HEK293 (cell line): ENCODE results near the gene SLC34A3.

Source experiments
- CTCF ChIA-PET: fragments of 350-600 bp; formaldehyde crosslinking; extraction: SDS; loops from one replicate; lab custom pipeline; 2021; ENCODE audit warnings: antibody characterized with exemption; lab: Yijun Ruan, JAX
- POLR2A ChIA-PET: fragments of 300-600 bp; formaldehyde crosslinking; extraction: SDS; loops from one replicate; lab custom pipeline; 2020; ENCODE audit warnings: antibody characterized with exemption, inconsistent platforms; lab: Yijun Ruan, JAX
- H3K27ac ChIP-seq: fragments of 200-500 bp; sonication (Bioruptor generic); 2 replicates; pipeline ENCODE4 v1.5.1; 2014; ENCODE audit warnings: low read depth, low read length, control low read depth, inconsistent platforms; ENCODE audit errors: extremely low read depth
- H3K36me3 ChIP-seq, 2 experiments: fragments of 200-500 bp in 1 of 2; sonication (Bioruptor generic) in 1 of 2; 1 replicate in 1 of 2; 2 replicates in 1 of 2; pipeline ENCODE4 v1.5.1; 2014 to 2017; ENCODE audit warnings: inconsistent platforms in 2 of 2, low read length in 2 of 2; ENCODE audit not compliant: control insufficient read depth in 2 of 2, insufficient read depth in 1 of 2
- H3K4me1 ChIP-seq: fragments of 200-500 bp; sonication (Bioruptor generic); 2 replicates; pipeline ENCODE4 v1.5.1; 2014; ENCODE audit warnings: mild to moderate bottlenecking, low read length, inconsistent platforms; ENCODE audit not compliant: control insufficient read depth, insufficient read depth
- H3K4me3 ChIP-seq: 2 replicates; pipeline ENCODE4 v1.5.1; 2011; ENCODE audit warnings: low read depth, mild to moderate bottlenecking, control low read depth, low read length, moderate library complexity
- H3K9me3 ChIP-seq: fragments of 200-500 bp; sonication (Bioruptor generic); 2 replicates; pipeline ENCODE4 v1.5.1; 2014; ENCODE audit warnings: low read depth, low read length, inconsistent platforms; ENCODE audit not compliant: control insufficient read depth, insufficient read depth
- EGR2 ChIP-seq: fragments of 450-650 bp; formaldehyde crosslinking; IDR thresholded peaks from 2 replicates; pipeline ENCODE4 v1.5.1; 2016; ENCODE audit warnings: low read depth, missing biosample characterization, missing genetic modification characterization
- GLIS1 ChIP-seq: fragments of 450-650 bp; formaldehyde crosslinking; IDR thresholded peaks from 2 replicates; pipeline ENCODE4 v1.5.1; 2016; ENCODE audit warnings: missing biosample characterization, missing genetic modification characterization
- GLIS2 ChIP-seq: fragments of 450-650 bp; formaldehyde crosslinking; IDR thresholded peaks from 2 replicates; pipeline ENCODE4 v1.5.1; 2016; ENCODE audit warnings: missing biosample characterization, missing genetic modification characterization
- HOXD13 ChIP-seq: sonication (generic); formaldehyde crosslinking; IDR thresholded peaks from 2 replicates; pipeline ENCODE4 v1.8.0; 2022; ENCODE audit warnings: missing genetic modification reagents, borderline replicate concordance
- PRDM1 ChIP-seq: fragments of 450-650 bp; formaldehyde crosslinking; IDR thresholded peaks from 2 replicates; pipeline ENCODE4; 2016; ENCODE audit warnings: missing biosample characterization, missing genetic modification characterization
- PRDM6 ChIP-seq: fragments of 450-650 bp; formaldehyde crosslinking; IDR thresholded peaks from 2 replicates; pipeline ENCODE4 v1.5.1; 2017; ENCODE audit warnings: missing biosample characterization, missing genetic modification characterization
- REPIN1 ChIP-seq: fragments of 450-650 bp; formaldehyde crosslinking; IDR thresholded peaks from 2 replicates; pipeline ENCODE4 v1.5.1; 2017; ENCODE audit warnings: missing biosample characterization, missing genetic modification characterization, low read depth
- SALL2 ChIP-seq: fragments of 450-650 bp; formaldehyde crosslinking; IDR thresholded peaks from 2 replicates; pipeline ENCODE4 v1.5.0; 2017; ENCODE audit warnings: missing biosample characterization, mild to moderate bottlenecking, missing genetic modification characterization, borderline replicate concordance
- SCRT1 ChIP-seq: fragments of 450-650 bp; formaldehyde crosslinking; IDR thresholded peaks from 2 replicates; pipeline ENCODE4 v1.5.1; 2016; ENCODE audit warnings: missing biosample characterization, missing genetic modification characterization, borderline replicate concordance
- SCRT2 ChIP-seq: fragments of 450-650 bp; formaldehyde crosslinking; IDR thresholded peaks from 2 replicates; pipeline ENCODE4 v1.5.1; 2016; ENCODE audit warnings: missing biosample characterization, missing genetic modification characterization
- SP2 ChIP-seq: fragments of 450-650 bp; formaldehyde crosslinking; IDR thresholded peaks from 2 replicates; pipeline ENCODE4 v1.5.1; 2016; ENCODE audit warnings: missing biosample characterization, missing genetic modification characterization
- WT1 ChIP-seq: fragments of 450-650 bp; formaldehyde crosslinking; IDR thresholded peaks from 2 replicates; pipeline ENCODE4 v1.5.1; 2016; ENCODE audit warnings: missing biosample characterization, missing genetic modification characterization
- ZBTB17 ChIP-seq: fragments of 450-650 bp; formaldehyde crosslinking; IDR thresholded peaks from 2 replicates; pipeline ENCODE4 v1.5.1; 2016; ENCODE audit warnings: missing biosample characterization, missing genetic modification characterization
- ZEB2 ChIP-seq: fragments of 450-650 bp; formaldehyde crosslinking; IDR thresholded peaks from 2 replicates; pipeline ENCODE4 v1.5.1; 2016; ENCODE audit warnings: missing biosample characterization, missing genetic modification characterization
- ZIC2 ChIP-seq: fragments of 450-650 bp; formaldehyde crosslinking; IDR thresholded peaks from 2 replicates; pipeline ENCODE4 v1.5.1; 2016; ENCODE audit warnings: missing biosample characterization, missing genetic modification characterization
- ZNF155 ChIP-seq: fragments of 450-650 bp; formaldehyde crosslinking; IDR thresholded peaks from 2 replicates; pipeline ENCODE4 v1.5.1; 2016; ENCODE audit warnings: missing biosample characterization, missing genetic modification characterization
- ZNF184 ChIP-seq: fragments of 450-650 bp; IDR thresholded peaks from 2 replicates; pipeline ENCODE4 v1.5.1; 2018; ENCODE audit warnings: missing biosample characterization, mild to moderate bottlenecking, missing genetic modification characterization
- ZNF211 ChIP-seq: fragments of 450-650 bp; formaldehyde crosslinking; IDR thresholded peaks from 2 replicates; pipeline ENCODE4 v1.5.1; 2016; ENCODE audit warnings: low read depth, missing biosample characterization, missing genetic modification characterization
- ZNF26 ChIP-seq: fragments of 450-650 bp; formaldehyde crosslinking; IDR thresholded peaks from 2 replicates; pipeline ENCODE4 v1.5.1; 2016; ENCODE audit warnings: missing biosample characterization, missing genetic modification characterization
- ZNF292 ChIP-seq: fragments of 450-650 bp; formaldehyde crosslinking; IDR thresholded peaks from 2 replicates; pipeline ENCODE4 v1.5.1; 2016; ENCODE audit warnings: low read depth, missing biosample characterization, missing genetic modification characterization, borderline replicate concordance
- ZNF37A ChIP-seq: fragments of 450-650 bp; IDR thresholded peaks from 2 replicates; pipeline ENCODE4 v1.5.1; 2018; ENCODE audit warnings: missing biosample characterization, missing genetic modification characterization
- ZNF548 ChIP-seq: fragments of 450-650 bp; formaldehyde crosslinking; IDR thresholded peaks from 2 replicates; pipeline ENCODE4 v1.5.1; 2016; ENCODE audit warnings: missing biosample characterization, missing genetic modification characterization
- ZNF560 ChIP-seq: fragments of 450-650 bp; formaldehyde crosslinking; IDR thresholded peaks from 2 replicates; pipeline ENCODE4 v1.5.1; 2017; ENCODE audit warnings: missing biosample characterization, missing genetic modification characterization, borderline replicate concordance
- ZNF571 ChIP-seq: fragments of 450-650 bp; formaldehyde crosslinking; IDR thresholded peaks from 2 replicates; pipeline ENCODE4 v1.5.0; 2017; ENCODE audit warnings: missing biosample characterization, missing genetic modification characterization
- ZNF600 ChIP-seq: fragments of 450-650 bp; formaldehyde crosslinking; IDR thresholded peaks from 2 replicates; pipeline ENCODE4 v1.5.1; 2016; ENCODE audit warnings: missing biosample characterization, missing genetic modification characterization
- ZNF623 ChIP-seq: fragments of 450-650 bp; formaldehyde crosslinking; IDR thresholded peaks from 2 replicates; pipeline ENCODE4 v1.5.1; 2016; ENCODE audit warnings: missing biosample characterization, missing genetic modification characterization
- ZNF626 ChIP-seq: fragments of 450-650 bp; sonication (Bioruptor Pico); formaldehyde crosslinking; IDR thresholded peaks from 2 replicates; pipeline ENCODE4 v1.5.1; 2018; ENCODE audit warnings: missing biosample characterization, missing genetic modification characterization, inconsistent platforms
- ZNF658 ChIP-seq: fragments of 450-650 bp; formaldehyde crosslinking; IDR thresholded peaks from 2 replicates; pipeline ENCODE4; 2016; ENCODE audit warnings: missing biosample characterization, missing genetic modification characterization
- ZNF76 ChIP-seq: fragments of 450-650 bp; formaldehyde crosslinking; IDR thresholded peaks from 2 replicates; pipeline ENCODE4; 2016; ENCODE audit warnings: low read depth, missing biosample characterization, missing genetic modification characterization, borderline replicate concordance
- ZNF768 ChIP-seq: fragments of 450-650 bp; formaldehyde crosslinking; IDR thresholded peaks from 2 replicates; pipeline ENCODE4 v1.5.1; 2018; ENCODE audit warnings: missing biosample characterization, mild to moderate bottlenecking, missing genetic modification characterization
- ZNF837 ChIP-seq: fragments of 450-650 bp; formaldehyde crosslinking; IDR thresholded peaks from 2 replicates; pipeline ENCODE4 v1.5.1; 2016; ENCODE audit warnings: missing biosample characterization, missing genetic modification characterization
- ZSCAN16 ChIP-seq: fragments of 450-650 bp; formaldehyde crosslinking; IDR thresholded peaks from 2 replicates; pipeline ENCODE4 v1.5.1; 2016; ENCODE audit warnings: missing biosample characterization, missing genetic modification characterization
- ZSCAN30 ChIP-seq: fragments of 450-650 bp; IDR thresholded peaks from 2 replicates; pipeline ENCODE4 v1.5.1; 2018; ENCODE audit warnings: missing biosample characterization, mild to moderate bottlenecking, missing genetic modification characterization, moderate library complexity
- TF ChIP-seq, protein P1 (sequence below): fragments of 450-650 bp; formaldehyde crosslinking; IDR thresholded peaks from 2 replicates; pipeline ENCODE4 v1.5.1; 2016; ENCODE audit warnings: missing biosample characterization, missing genetic modification characterization

The SLC34A3 gene

GRCh38 chr9:137237759-137238726 lies 7.3 kb downstream of the SLC34A3 start:
- Histone ChIP-seq H3K36me3 (peaks cover 0 to 22% of the 10 kb centered on the region in 2 experiments; a peak in 1 of 3 replicates), H3K4me3 (no peak overlapping the region), H3K9me3 (no peaks in the 10 kb centered on the region), H3K27ac (no peak overlapping the region), H3K4me1 (peaks cover 3% of the 10 kb centered on the region; the same call in 1 of the 2 replicates)
- CTCF ChIA-PET: interaction anchor here (0.5 to 3.4 kb wide), 31 partner anchors 8 to 303 kb away, joined by 3 to 45 read pairs (median 5); partner anchors contain the start of genes ANAPC2, NELFB, RNF224 and SSNA1
- POLR2A ChIA-PET: interaction anchor here (1.2 to 11.5 kb wide), 4 partner anchors 14 to 40 kb away, joined by 3 to 336 read pairs (median 168); partner anchors contain the start of genes CYSRT1, NELFB, RNF208 and RNF224
- TF ChIP-seq SP2 (peak; percentile 65), ZNF658 (no peak), ZNF292 (tag by site-specific recombination) (no peak), ZNF37A (tag by site-specific recombination) (no peak), ZNF571 (tag by site-specific recombination) (no peak), SALL2 (tag by site-specific recombination) (no peak), EGR2 (tag by site-specific recombination) (0 out of 2 replicates have a peak, but pooled peaks have one; percentile 16), REPIN1 (tag by site-specific recombination) (no peak), ZSCAN16 (peak; percentile 95), ZIC2 (tag by site-specific recombination) (peak; percentile 86), GLIS1 (tag by site-specific recombination) (peak; percentile 97), ZNF837 (tag by site-specific recombination) (no peak), PRDM6 (no peak), ZNF768 (tag by site-specific recombination) (no peak), ZNF626 (tag by site-specific recombination) (no peak), ZNF211 (tag by site-specific recombination) (no peak), ZSCAN30 (0 out of 2 replicates have a peak, but pooled peaks have one; percentile 40), GLIS2 (tag by site-specific recombination) (peak; percentile 63), SCRT2 (tag by site-specific recombination) (peak; percentile 51), ZNF184 (tag by site-specific recombination) (no peak), SCRT1 (tag by site-specific recombination) (0 out of 2 replicates have a peak, but pooled peaks have one; percentile 35), ZNF548 (tag by site-specific recombination) (no peak), PRDM1 (tag by site-specific recombination) (no peak), ZNF560 (no peak), ZBTB17 (tag by site-specific recombination) (no peak), WT1 (tag by site-specific recombination) (0 out of 2 replicates have a peak, but pooled peaks have one; percentile 14), ZNF623 (tag by site-specific recombination) (no peak), ZNF600 (tag by site-specific recombination) (peak; percentile 92), ZNF26 (tag by site-specific recombination) (no peak), ZNF155 (tag by site-specific recombination) (no peak), HOXD13 (CRISPR knock-in tag) (no peak), ZNF76 (tag by site-specific recombination) (no peak), ZEB2 (tag by site-specific recombination) (peak; percentile 82)
- TF ChIP-seq, protein P1, sequence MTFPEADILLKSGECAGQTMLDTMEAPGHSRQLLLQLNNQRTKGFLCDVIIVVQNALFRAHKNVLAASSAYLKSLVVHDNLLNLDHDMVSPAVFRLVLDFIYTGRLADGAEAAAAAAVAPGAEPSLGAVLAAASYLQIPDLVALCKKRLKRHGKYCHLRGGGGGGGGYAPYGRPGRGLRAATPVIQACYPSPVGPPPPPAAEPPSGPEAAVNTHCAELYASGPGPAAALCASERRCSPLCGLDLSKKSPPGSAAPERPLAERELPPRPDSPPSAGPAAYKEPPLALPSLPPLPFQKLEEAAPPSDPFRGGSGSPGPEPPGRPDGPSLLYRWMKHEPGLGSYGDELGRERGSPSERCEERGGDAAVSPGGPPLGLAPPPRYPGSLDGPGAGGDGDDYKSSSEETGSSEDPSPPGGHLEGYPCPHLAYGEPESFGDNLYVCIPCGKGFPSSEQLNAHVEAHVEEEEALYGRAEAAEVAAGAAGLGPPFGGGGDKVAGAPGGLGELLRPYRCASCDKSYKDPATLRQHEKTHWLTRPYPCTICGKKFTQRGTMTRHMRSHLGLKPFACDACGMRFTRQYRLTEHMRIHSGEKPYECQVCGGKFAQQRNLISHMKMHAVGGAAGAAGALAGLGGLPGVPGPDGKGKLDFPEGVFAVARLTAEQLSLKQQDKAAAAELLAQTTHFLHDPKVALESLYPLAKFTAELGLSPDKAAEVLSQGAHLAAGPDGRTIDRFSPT: 0 out of 2 replicates have a peak, but pooled peaks have one; percentile 41
